Astrocyte (in vitro differentiated cells and primary cell): ENCODE results near the gene MARF1.

Source experiments
- EZH2 ChIP-seq: IDR thresholded peaks from 2 replicates; pipeline ENCODE4 v1.6.1; 2012; ENCODE audit warnings: mild to moderate bottlenecking, low read length, inconsistent platforms; ENCODE audit not compliant: insufficient read depth
- TF ChIP-seq, protein P1 (sequence below): IDR thresholded peaks from 2 replicates; pipeline ENCODE4 v1.5.1; 2011; ENCODE audit warnings: low read depth, mild to moderate bottlenecking, inconsistent platforms, low read length, moderate library complexity; ENCODE audit not compliant: insufficient read depth

DNA sequence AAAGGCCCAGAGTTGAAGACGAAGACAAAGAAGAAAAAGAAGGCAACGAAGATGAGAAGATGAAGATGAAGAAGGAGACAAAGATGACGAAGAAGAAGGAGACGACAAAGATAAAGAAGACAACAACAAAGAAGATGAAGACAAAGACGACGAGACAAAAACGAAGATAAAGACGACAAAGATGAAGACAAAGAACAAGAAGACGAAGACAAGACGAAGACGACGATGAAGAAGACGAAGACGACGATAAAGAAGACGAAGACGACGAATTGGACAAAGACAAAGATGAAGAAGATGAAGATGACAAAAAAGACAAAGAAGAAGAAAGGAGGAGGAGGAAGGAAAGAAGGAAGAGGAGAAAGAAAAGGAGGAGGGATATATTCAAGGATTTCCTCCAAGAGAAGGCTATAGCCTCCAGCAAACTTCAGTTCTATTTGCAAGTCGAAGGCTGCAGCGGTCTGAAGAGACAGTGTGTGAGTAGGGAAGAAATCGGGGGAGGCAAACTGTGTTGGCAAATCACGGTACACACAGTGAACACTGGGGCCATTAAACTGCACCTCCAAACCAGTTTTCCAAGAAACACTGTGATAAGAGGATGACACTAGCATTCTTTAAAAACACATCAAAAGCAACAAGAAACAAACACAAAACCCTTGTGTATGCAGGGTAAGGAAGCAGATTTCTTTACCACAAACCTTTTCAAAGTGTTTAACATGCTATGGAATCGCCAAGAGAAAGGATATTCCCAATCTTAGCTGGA, 40.5 kb downstream of the MARF1 start:
- TF ChIP-seq, protein P1, sequence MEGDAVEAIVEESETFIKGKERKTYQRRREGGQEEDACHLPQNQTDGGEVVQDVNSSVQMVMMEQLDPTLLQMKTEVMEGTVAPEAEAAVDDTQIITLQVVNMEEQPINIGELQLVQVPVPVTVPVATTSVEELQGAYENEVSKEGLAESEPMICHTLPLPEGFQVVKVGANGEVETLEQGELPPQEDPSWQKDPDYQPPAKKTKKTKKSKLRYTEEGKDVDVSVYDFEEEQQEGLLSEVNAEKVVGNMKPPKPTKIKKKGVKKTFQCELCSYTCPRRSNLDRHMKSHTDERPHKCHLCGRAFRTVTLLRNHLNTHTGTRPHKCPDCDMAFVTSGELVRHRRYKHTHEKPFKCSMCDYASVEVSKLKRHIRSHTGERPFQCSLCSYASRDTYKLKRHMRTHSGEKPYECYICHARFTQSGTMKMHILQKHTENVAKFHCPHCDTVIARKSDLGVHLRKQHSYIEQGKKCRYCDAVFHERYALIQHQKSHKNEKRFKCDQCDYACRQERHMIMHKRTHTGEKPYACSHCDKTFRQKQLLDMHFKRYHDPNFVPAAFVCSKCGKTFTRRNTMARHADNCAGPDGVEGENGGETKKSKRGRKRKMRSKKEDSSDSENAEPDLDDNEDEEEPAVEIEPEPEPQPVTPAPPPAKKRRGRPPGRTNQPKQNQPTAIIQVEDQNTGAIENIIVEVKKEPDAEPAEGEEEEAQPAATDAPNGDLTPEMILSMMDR = no peak
- TF ChIP-seq EZH2 = no peak
